H1 (cell line): Measurements from ENCODE around the gene TBC1D17. TPM values are rescaled to one million over a fixed set of nuclear protein-coding genes. Genes with fewer than 3 reads are reported as not detected.

Experiments
- CTCF ChIA-PET: fragments of 300-600 bp; sonication (Branson Sonifier 250); formaldehyde crosslinking; loops from one replicate; lab custom pipeline; 2021; ENCODE audit not compliant: partially characterized antibody; lab: Charles Lee
- POLR2A ChIA-PET: fragments of 300-600 bp; sonication (Branson Sonifier 250); formaldehyde crosslinking; loops from one replicate; lab custom pipeline; 2021; ENCODE audit warnings: inconsistent platforms; ENCODE audit not compliant: partially characterized antibody; lab: Charles Lee
- DNase-seq, 2 experiments: peaks; one replicate each; pipeline versions ENCODE4 v3.0.0 to v3.0.0-alpha.2; 2010 to 2022; ENCODE audit warnings: low spot score in 2 of 2, low read depth in 1 of 2, mixed read lengths in 1 of 2
- FAIRE-seq: peaks from 2 replicates; lab custom pipeline; 2011; peaks lifted over from hg19 to GRCh38; lab: Jason Lieb, UNC
- H2AFZ ChIP-seq: 2 replicates; pipeline ENCODE4 v1.8.1; 2012; ENCODE audit warnings: low read length, inconsistent platforms
- H2AK5ac ChIP-seq: 2 replicates; pipeline ENCODE4 v1.6.1; 2013; ENCODE audit warnings: low read depth, low read length
- H2BK120ac ChIP-seq: replicated peaks from 2 replicates; pipeline ENCODE3; 2013; ENCODE audit warnings: low read depth, low read length, inconsistent platforms
- H2BK12ac ChIP-seq: 2 replicates; pipeline ENCODE4 v1.6.1; 2013; ENCODE audit warnings: low read depth, low read length
- H2BK15ac ChIP-seq: 2 replicates; pipeline ENCODE4 v1.6.1; 2013; ENCODE audit warnings: low read length
- H2BK20ac ChIP-seq: 2 replicates; pipeline ENCODE4 v1.6.1; 2013; ENCODE audit warnings: low read length
- H2BK5ac ChIP-seq: 2 replicates; pipeline ENCODE4 v1.6.1; 2013; ENCODE audit warnings: low read depth, low read length
- H3K14ac ChIP-seq: 2 replicates; pipeline ENCODE4 v1.6.1; 2013; ENCODE audit warnings: inconsistent platforms; ENCODE audit not compliant: insufficient read length
- H3K18ac ChIP-seq: 2 replicates; pipeline ENCODE4 v1.6.1; 2013; ENCODE audit warnings: low read length; ENCODE audit errors: extremely low read depth
- H3K23ac ChIP-seq: 2 replicates; pipeline ENCODE4 v1.6.1; 2013; ENCODE audit warnings: inconsistent platforms; ENCODE audit not compliant: insufficient read length
- H3K23me2 ChIP-seq: 2 replicates; pipeline ENCODE4 v1.6.1; 2013; ENCODE audit warnings: low read depth, low read length
- H3K27ac ChIP-seq: 2 replicates; pipeline ENCODE4 v1.6.1; 2011; ENCODE audit warnings: low read depth, low read length, inconsistent platforms
- H3K27me3 ChIP-seq, 4 experiments: replicated peaks in 1 of 4; 1 replicate in 1 of 4; 2 replicates in 3 of 4; pipeline versions ENCODE4 v1.6.1 to v1.8.1; 2011 to 2013; ENCODE audit warnings: low read length in 3 of 4, mild to moderate bottlenecking in 3 of 4, inconsistent platforms in 2 of 4, mixed read lengths in 2 of 4, moderate library complexity in 1 of 4; ENCODE audit not compliant: control insufficient read depth in 3 of 4, insufficient read depth in 3 of 4; ENCODE audit errors: extremely low read depth in 1 of 4
- H3K36me3 ChIP-seq, 4 experiments: 2 replicates each; pipeline versions ENCODE4 v1.6.1 to v1.8.1; 2011 to 2013; ENCODE audit warnings: mild to moderate bottlenecking in 4 of 4, low read length in 3 of 4, moderate library complexity in 2 of 4, control low read depth in 1 of 4, inconsistent platforms in 1 of 4; ENCODE audit not compliant: insufficient read depth in 4 of 4, control insufficient read depth in 2 of 4
- H3K4ac ChIP-seq: replicated peaks from 2 replicates; pipeline ENCODE3; 2013; ENCODE audit warnings: low read length, low read depth, mixed read lengths, inconsistent platforms; ENCODE audit not compliant: insufficient read length
- H3K4me1 ChIP-seq, 4 experiments: replicated peaks in 1 of 4; 1 replicate in 1 of 4; 2 replicates in 3 of 4; pipeline versions ENCODE4 v1.6.1 to v1.8.1; 2011 to 2013; ENCODE audit warnings: low read length in 3 of 4, inconsistent platforms in 2 of 4, mixed read lengths in 1 of 4; ENCODE audit not compliant: insufficient read depth in 4 of 4, control insufficient read depth in 3 of 4
- H3K4me2 ChIP-seq, 2 experiments: 2 replicates each; pipeline versions ENCODE4 v1.6.1 to v1.8.1; 2011 to 2013; ENCODE audit warnings: low read depth in 2 of 2, low read length in 2 of 2, control low read depth in 1 of 2, inconsistent platforms in 1 of 2, mild to moderate bottlenecking in 1 of 2; ENCODE audit not compliant: insufficient read depth in 1 of 2
- H3K4me3 ChIP-seq, 4 experiments: fragments of 200-600, 300-600 bp in 1 of 4; sonication (generic), shearing (Covaris generic), sonication (Bioruptor Twin) in 1 of 4; 2 replicates each; pipeline versions ENCODE4 v1.5.1 to v1.8.1; 2011 to 2016; ENCODE audit warnings: low read length in 4 of 4, low read depth in 3 of 4, control low read depth in 2 of 4, inconsistent platforms in 2 of 4, mild to moderate bottlenecking in 2 of 4, mixed read lengths in 1 of 4, moderate library complexity in 1 of 4; ENCODE audit not compliant: insufficient read depth in 2 of 4; ENCODE audit errors: extremely low read depth in 1 of 4
- H3K56ac ChIP-seq: replicated peaks from 2 replicates; pipeline ENCODE3; 2013; ENCODE audit warnings: low read depth, mild to moderate bottlenecking, mixed read lengths, low read length, inconsistent platforms; ENCODE audit not compliant: insufficient read length
- H3K79me1 ChIP-seq: 2 replicates; pipeline ENCODE4 v1.6.1; 2013; ENCODE audit warnings: low read depth, low read length, control low read depth
- H3K79me2 ChIP-seq, 2 experiments: 2 replicates each; pipeline versions ENCODE4 v1.6.1 to v1.8.1; 2012 to 2013; ENCODE audit warnings: low read length in 2 of 2, mild to moderate bottlenecking in 2 of 2, inconsistent platforms in 1 of 2; ENCODE audit not compliant: insufficient read depth in 2 of 2, control insufficient read depth in 1 of 2
- H3K9ac ChIP-seq, 4 experiments: replicated peaks in 1 of 4; 1 replicate in 1 of 4; 2 replicates in 3 of 4; pipeline versions ENCODE4 v1.6.1 to v1.8.1; 2011 to 2013; ENCODE audit warnings: low read depth in 3 of 4, low read length in 3 of 4, control low read depth in 2 of 4, mild to moderate bottlenecking in 2 of 4, moderate library complexity in 2 of 4, inconsistent platforms in 1 of 4; ENCODE audit errors: extremely low read depth in 1 of 4
- H3K9me3 ChIP-seq, 2 experiments: 2 replicates each; pipeline versions ENCODE4 v1.6.1 to v1.8.1; 2012 to 2013; ENCODE audit warnings: mild to moderate bottlenecking in 2 of 2, moderate library complexity in 2 of 2, control low read depth in 1 of 2, inconsistent platforms in 1 of 2, low read depth in 1 of 2, low read length in 1 of 2, mixed read lengths in 1 of 2; ENCODE audit not compliant: insufficient read depth in 2 of 2
- H4K20me1 ChIP-seq, 2 experiments: replicated peaks in 1 of 2; 2 replicates each; pipeline versions ENCODE3 to v1.8.1; 2011 to 2013; ENCODE audit warnings: inconsistent platforms in 2 of 2, low read length in 2 of 2, mild to moderate bottlenecking in 1 of 2; ENCODE audit not compliant: insufficient read depth in 2 of 2, control insufficient read depth in 1 of 2
- H4K5ac ChIP-seq: 2 replicates; pipeline ENCODE4 v1.6.1; 2013; ENCODE audit warnings: low read length, low read depth, mixed read lengths, inconsistent platforms; ENCODE audit not compliant: insufficient read length
- H4K8ac ChIP-seq: 2 replicates; pipeline ENCODE4 v1.8.0; 2013; ENCODE audit warnings: mild to moderate bottlenecking, moderate library complexity, low read length, inconsistent platforms; ENCODE audit not compliant: insufficient read depth; ENCODE audit errors: extremely low read depth
- H4K91ac ChIP-seq: replicated peaks from 2 replicates; pipeline ENCODE3; 2013; ENCODE audit warnings: low read length, mixed read lengths, inconsistent platforms; ENCODE audit not compliant: insufficient read length
- EGR1 ChIP-seq: IDR thresholded peaks from 2 replicates; pipeline ENCODE4 v1.6.1; 2011; ENCODE audit warnings: low read depth, low read length, borderline replicate concordance
- GABPA ChIP-seq: IDR thresholded peaks from 2 replicates; pipeline ENCODE4 v1.6.1; 2011; ENCODE audit warnings: mild to moderate bottlenecking, low read length, moderate library complexity, borderline replicate concordance; ENCODE audit not compliant: insufficient read depth
- HDAC2 ChIP-seq, 2 experiments: fragments of 300-600 bp in 1 of 2; sonication (generic) in 1 of 2; IDR thresholded peaks; 2 replicates each; pipeline ENCODE4 v1.6.1; 2011 to 2012; ENCODE audit warnings: low read depth in 2 of 2, low read length in 2 of 2, mild to moderate bottlenecking in 2 of 2, moderate library complexity in 2 of 2, borderline replicate concordance in 1 of 2, inconsistent platforms in 1 of 2
- KDM1A ChIP-seq: fragments of 200-600, 300-600 bp; sonication (generic); IDR thresholded peaks from 2 replicates; pipeline ENCODE4 v1.7.1; 2016; ENCODE audit warnings: mild to moderate bottlenecking, low read length, borderline replicate concordance
- MAX ChIP-seq: IDR thresholded peaks from 2 replicates; pipeline ENCODE4 v1.6.1; 2012; ENCODE audit warnings: inconsistent platforms
- RNF2 ChIP-seq: fragments of 200-900, 300-1000 bp; sonication (generic); IDR thresholded peaks from 2 replicates; pipeline ENCODE4 v1.7.1; 2016; ENCODE audit warnings: borderline replicate concordance, low read depth, mild to moderate bottlenecking, antibody characterized with exemption, low read length; ENCODE audit not compliant: poor library complexity, severe bottlenecking; ENCODE audit errors: missing control alignments
- RXRA ChIP-seq: IDR thresholded peaks from 2 replicates; pipeline ENCODE4 v1.6.1; 2011; ENCODE audit warnings: low read depth, mild to moderate bottlenecking, low read length, moderate library complexity; ENCODE audit not compliant: insufficient read depth
- SAP30 ChIP-seq: fragments of 300-600 bp; sonication (generic); IDR thresholded peaks from 2 replicates; pipeline ENCODE4 v1.7.1; 2012; ENCODE audit warnings: low read length, moderate library complexity, mild to moderate bottlenecking, inconsistent platforms; ENCODE audit not compliant: insufficient read depth, insufficient replicate concordance
- TEAD4 ChIP-seq: IDR thresholded peaks from 2 replicates; pipeline ENCODE4 v1.6.1; 2012; ENCODE audit warnings: low read depth, low read length, inconsistent platforms, mixed read lengths
- YY1 ChIP-seq: IDR thresholded peaks from 2 replicates; pipeline ENCODE4 v1.6.1; 2011; ENCODE audit warnings: low read depth, mild to moderate bottlenecking, low read length
- WGBS, 2 experiments: shearing (Covaris generic) in 1 of 2; methylation state at CpG; one replicate each; pipeline versions ENCODE4 v1.1.6 to v1.1.7; 2013 to 2015; ENCODE audit warnings: low lambda C conversion rate in 2 of 2, mixed read lengths in 2 of 2, inconsistent platforms in 1 of 2, low coverage in 1 of 2, missing lambda C conversion rate in 1 of 2; ENCODE audit not compliant: insufficient replicate concordance in 2 of 2, insufficient coverage in 1 of 2, insufficient read length in 1 of 2; ENCODE audit errors: extremely low coverage in 1 of 2, missing lambda C conversion rate in 1 of 2; 5-methylcytosine and 5-hydroxymethylcytosine counted together
- polyA plus RNA-seq, 7 experiments: library from polyadenylated mRNA; depleted of rRNA in 3 of 7; stranded (reverse) in 5 of 7; unstranded in 2 of 7; fragments of >200 nt in 5 of 7; fragments of 200-250 nt in 2 of 7; gene quantifications; 1 replicate in 5 of 7; 2 replicates in 1 of 7; 4 replicates in 1 of 7; pipeline versions ENCODE4 v1.2.1 to v1.2.3, GENCODE V29; 2011 to 2013; ENCODE audit warnings: missing spikeins in 2 of 7, mixed read lengths in 2 of 7
- total RNA-seq: library from RNA; stranded (reverse); fragmentation: NEBNext Ultra II Directional; extraction: Animal tissue kit (Norgen Biotek cat#: 25700); gene quantifications from 2 replicates; pipeline ENCODE4 v1.2.1, GENCODE V29; 2021

Gene TBC1D17
- total and polyA plus RNA-seq, 2 of the 8 experiments (the other 6 are each of a cell fraction or from before 2014, with no cell fraction given), result 30.3 to 44.9 TPM

- Histone ChIP-seq H2AFZ (no peak overlapping the region), H4K5ac (no peak overlapping the region), H2AK5ac (no peak overlapping the region), H2BK12ac (no peak overlapping the region), H3K4me3 (no peak overlapping the region), H3K14ac (no peak overlapping the region), H3K27me3 (peaks cover 0 to 3% (median 0%) of the 10 kb centered on the region in 4 experiments; a peak in 1 of 7 replicates), H4K8ac (no peak overlapping the region), H3K4me2 (no peak overlapping the region), H3K9me3 (no peaks in the 10 kb centered on the region), H3K9ac (no peak overlapping the region), H4K20me1 (peaks cover 0 to 1% of the 10 kb centered on the region in 2 experiments), H3K27ac (no peak overlapping the region), H3K36me3 (no peaks in the 10 kb centered on the region), H3K23me2 (peaks cover 2% of the 10 kb centered on the region; the same call in 1 of the 2 replicates), H2BK5ac (no peak overlapping the region), H3K23ac (no peak overlapping the region), H3K56ac (no peak overlapping the region), H2BK15ac (no peak overlapping the region), H3K79me2 (no peaks in the 10 kb centered on the region), H3K4me1 (peaks cover 0 to 12% (median 7%) of the 10 kb centered on the region in 4 experiments; a peak in 4 of 7 replicates), H3K79me1 (no peaks in the 10 kb centered on the region), H2BK120ac (no peak overlapping the region), H2BK20ac (no peak overlapping the region), H4K91ac (no peak overlapping the region), H3K4ac (no peak overlapping the region), H3K18ac (no peak overlapping the region)
- no peak for FAIRE-seq
- WGBS, 2 experiments, result 86% methylated on average over 17 of the region's 17 CpGs; no CpG with 5 or more reads in 1 of the 2 experiments
- CTCF ChIA-PET, result interaction anchor here (0.9 to 2.7 kb wide), 6 partner anchors 17 to 89 kb away, joined by 3 to 15 read pairs (median 4); no protein-coding TSS in a partner anchor
- no peak for DNase-seq
- POLR2A ChIA-PET, result interaction anchor here (0.9 to 9.5 kb wide), 9 partner anchors 9 to 34 kb away, joined by 3 to 82 read pairs (median 4); partner anchors contain the start of genes AKT1S1, ATF5, NUP62 and TBC1D17
- TF ChIP-seq SAP30, result no peak
- TF ChIP-seq EGR1, result no peak
- TF ChIP-seq HDAC2 (IDR thresholded peaks at IDR 0.05; ENCODE audit: borderline replicate concordance in 1 of 2, low read depth in 2 of 2, low read length in 2 of 2), result no peak
- TF ChIP-seq RNF2, result no peak
- no peak for TF ChIP-seq KDM1A
- no peak for TF ChIP-seq RXRA
- no peak for TF ChIP-seq GABPA
- no peak for TF ChIP-seq YY1
- no peak for TF ChIP-seq TEAD4
- no peak for TF ChIP-seq MAX
These were observed 17.5 kb downstream of the TBC1D17 start for GRCh38 chr19:49894879-49895565.
